PC-3 (cell line): ENCODE data around the gene SNX9.

ENCODE experiments used
- EZH2 ChIP-seq: fragments of 300-600 bp; sonication (generic); IDR thresholded peaks from one replicate; pipeline ENCODE4 v1.6.1; 2017; ENCODE audit warnings: antibody characterized with exemption, mild to moderate bottlenecking, low read length; ENCODE audit not compliant: unreplicated experiment
- EZH2phosphoT487 ChIP-seq: fragments of 300-600 bp; sonication (generic); IDR thresholded peaks from 2 replicates; pipeline ENCODE4 v1.6.1; 2018; ENCODE audit warnings: mild to moderate bottlenecking, antibody characterized with exemption, low read length, borderline replicate concordance
- TF ChIP-seq, protein P1 (sequence below): fragments of 300-600 bp; sonication (generic); conservative IDR thresholded peaks from 2 replicates; pipeline ENCODE4 v1.5.1; 2017; ENCODE audit warnings: antibody characterized with exemption, low read depth, mild to moderate bottlenecking, low read length

DNA sequence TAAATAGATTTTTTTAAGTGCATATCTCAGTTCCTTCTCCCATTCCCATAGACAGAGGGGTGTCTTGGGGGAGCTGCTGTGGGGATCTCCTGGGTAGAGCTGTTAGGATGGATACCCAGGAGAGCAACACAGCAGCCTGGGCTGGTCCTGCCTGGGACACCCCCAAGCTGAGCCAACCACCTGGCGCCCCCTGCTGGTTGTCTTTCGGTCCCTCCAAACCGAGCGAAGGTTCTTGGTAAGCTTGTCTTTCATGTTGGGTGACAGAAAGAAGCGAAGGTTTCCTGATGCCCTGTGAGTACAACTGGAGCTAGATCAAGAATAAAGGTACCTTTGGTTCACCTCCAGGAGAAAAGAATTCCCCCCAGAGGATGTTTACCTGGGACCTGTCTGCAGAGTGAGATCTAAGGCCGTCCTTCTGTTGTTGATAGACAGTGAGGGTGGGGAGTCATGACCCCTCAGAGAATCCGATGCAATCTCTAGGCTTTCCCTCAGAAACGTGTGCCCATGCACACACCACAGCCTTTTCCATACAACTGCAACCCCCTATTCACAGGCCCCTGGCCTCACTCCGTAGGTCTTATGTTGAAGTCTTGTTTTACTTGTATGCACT is 50.8 kb downstream of the SNX9 start:
- TF ChIP-seq, protein P1, sequence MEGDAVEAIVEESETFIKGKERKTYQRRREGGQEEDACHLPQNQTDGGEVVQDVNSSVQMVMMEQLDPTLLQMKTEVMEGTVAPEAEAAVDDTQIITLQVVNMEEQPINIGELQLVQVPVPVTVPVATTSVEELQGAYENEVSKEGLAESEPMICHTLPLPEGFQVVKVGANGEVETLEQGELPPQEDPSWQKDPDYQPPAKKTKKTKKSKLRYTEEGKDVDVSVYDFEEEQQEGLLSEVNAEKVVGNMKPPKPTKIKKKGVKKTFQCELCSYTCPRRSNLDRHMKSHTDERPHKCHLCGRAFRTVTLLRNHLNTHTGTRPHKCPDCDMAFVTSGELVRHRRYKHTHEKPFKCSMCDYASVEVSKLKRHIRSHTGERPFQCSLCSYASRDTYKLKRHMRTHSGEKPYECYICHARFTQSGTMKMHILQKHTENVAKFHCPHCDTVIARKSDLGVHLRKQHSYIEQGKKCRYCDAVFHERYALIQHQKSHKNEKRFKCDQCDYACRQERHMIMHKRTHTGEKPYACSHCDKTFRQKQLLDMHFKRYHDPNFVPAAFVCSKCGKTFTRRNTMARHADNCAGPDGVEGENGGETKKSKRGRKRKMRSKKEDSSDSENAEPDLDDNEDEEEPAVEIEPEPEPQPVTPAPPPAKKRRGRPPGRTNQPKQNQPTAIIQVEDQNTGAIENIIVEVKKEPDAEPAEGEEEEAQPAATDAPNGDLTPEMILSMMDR: peak; percentile 87
- no peak for TF ChIP-seq EZH2
- no peak for TF ChIP-seq EZH2phosphoT487
